ENCODE measurements around the gene TUBB4B. TPM values are rescaled to one million over a fixed set of nuclear protein-coding genes. Genes with fewer than 3 reads are reported as not detected.

Gene TUBB4B
- total and polyA plus RNA-seq, 2 experiments from 2014 or later = 334 to 389 TPM

DNA sequence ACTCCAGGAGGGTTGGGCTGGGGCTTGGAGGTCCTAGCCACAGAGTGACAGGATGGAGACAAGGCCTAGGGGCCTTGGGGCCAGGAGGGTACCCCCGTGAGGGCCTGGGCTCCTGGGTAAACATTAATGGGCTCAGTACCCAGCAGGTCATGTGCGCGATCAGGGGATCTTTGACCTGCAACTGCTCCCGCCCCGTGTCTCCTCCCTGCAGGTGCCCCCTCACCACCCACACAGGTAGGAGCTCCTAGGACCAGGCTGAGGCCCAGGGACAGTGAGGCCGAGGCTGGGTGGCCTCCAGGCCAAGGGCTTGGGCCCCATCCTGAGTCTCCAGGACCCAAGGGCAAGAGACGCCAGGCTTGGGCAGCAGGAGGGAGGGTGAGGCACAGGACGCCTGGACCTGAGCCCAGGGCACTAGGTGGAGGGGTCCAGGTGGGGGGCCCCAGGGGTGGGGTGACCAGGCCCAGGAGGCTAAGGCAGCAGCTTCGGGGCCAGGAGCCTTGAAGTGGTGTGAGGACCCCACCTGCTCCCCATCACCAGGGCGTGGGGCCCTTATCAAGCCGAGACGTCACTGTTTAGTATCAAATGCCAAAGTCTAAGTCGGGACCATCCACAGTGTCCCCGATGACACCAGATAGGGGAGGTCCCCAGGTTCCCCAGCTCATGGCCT is 10.2 kb upstream of the TUBB4B start, which contains the start of gene SLC34A3:
SLC34A3 (plus strand) TSS at position 197 of the 667 bp plus-strand sequence. CDS start 802 bp downstream, outside the sequence.
- H3K27ac ChIP-seq (ENCODE audit: low read depth) = no peak within 1 kb of the TSS
- peaks cover 7% of the 10 kb centered on the region; the same call in 2 of the 3 replicates for H3K4me1 Mint-ChIP-seq
- H3F3A ChIP-seq (replicated peaks; ENCODE audit: low read depth) = no peaks in the 10 kb centered on the region
- no peaks in the 10 kb centered on the region for H3K4me1 ChIP-seq (ENCODE audit: insufficient read depth)
- H2AFZ ChIP-seq = no peak within 1 kb of the TSS
- H3K9me3 Mint-ChIP-seq = no peaks in the 10 kb centered on the region
- ATAC-seq (no peak), DNase-seq (ENCODE audit: low spot score) (no peak)
- no peaks in the 10 kb centered on the region for H3K27me3 ChIP-seq (ENCODE audit: insufficient read depth)
- H3K4me3 Mint-ChIP-seq = no peak within 1 kb of the TSS
- no peak for TF ChIP-seq EZH2phosphoT487 (IDR thresholded peaks at IDR 0.05; ENCODE audit: unreplicated experiment)
- TF ChIP-seq POLR2AphosphoS5 (IDR thresholded peaks at IDR 0.05; ENCODE audit: low read depth) = no peak
- TF ChIP-seq ZNF331 (CRISPR knock-in tag; IDR thresholded peaks at IDR 0.05; ENCODE audit: low read depth) = no peak
- TF ChIP-seq NANOG (IDR thresholded peaks at IDR 0.05; ENCODE audit: borderline replicate concordance) = no peak
- TF ChIP-seq, protein P1, sequence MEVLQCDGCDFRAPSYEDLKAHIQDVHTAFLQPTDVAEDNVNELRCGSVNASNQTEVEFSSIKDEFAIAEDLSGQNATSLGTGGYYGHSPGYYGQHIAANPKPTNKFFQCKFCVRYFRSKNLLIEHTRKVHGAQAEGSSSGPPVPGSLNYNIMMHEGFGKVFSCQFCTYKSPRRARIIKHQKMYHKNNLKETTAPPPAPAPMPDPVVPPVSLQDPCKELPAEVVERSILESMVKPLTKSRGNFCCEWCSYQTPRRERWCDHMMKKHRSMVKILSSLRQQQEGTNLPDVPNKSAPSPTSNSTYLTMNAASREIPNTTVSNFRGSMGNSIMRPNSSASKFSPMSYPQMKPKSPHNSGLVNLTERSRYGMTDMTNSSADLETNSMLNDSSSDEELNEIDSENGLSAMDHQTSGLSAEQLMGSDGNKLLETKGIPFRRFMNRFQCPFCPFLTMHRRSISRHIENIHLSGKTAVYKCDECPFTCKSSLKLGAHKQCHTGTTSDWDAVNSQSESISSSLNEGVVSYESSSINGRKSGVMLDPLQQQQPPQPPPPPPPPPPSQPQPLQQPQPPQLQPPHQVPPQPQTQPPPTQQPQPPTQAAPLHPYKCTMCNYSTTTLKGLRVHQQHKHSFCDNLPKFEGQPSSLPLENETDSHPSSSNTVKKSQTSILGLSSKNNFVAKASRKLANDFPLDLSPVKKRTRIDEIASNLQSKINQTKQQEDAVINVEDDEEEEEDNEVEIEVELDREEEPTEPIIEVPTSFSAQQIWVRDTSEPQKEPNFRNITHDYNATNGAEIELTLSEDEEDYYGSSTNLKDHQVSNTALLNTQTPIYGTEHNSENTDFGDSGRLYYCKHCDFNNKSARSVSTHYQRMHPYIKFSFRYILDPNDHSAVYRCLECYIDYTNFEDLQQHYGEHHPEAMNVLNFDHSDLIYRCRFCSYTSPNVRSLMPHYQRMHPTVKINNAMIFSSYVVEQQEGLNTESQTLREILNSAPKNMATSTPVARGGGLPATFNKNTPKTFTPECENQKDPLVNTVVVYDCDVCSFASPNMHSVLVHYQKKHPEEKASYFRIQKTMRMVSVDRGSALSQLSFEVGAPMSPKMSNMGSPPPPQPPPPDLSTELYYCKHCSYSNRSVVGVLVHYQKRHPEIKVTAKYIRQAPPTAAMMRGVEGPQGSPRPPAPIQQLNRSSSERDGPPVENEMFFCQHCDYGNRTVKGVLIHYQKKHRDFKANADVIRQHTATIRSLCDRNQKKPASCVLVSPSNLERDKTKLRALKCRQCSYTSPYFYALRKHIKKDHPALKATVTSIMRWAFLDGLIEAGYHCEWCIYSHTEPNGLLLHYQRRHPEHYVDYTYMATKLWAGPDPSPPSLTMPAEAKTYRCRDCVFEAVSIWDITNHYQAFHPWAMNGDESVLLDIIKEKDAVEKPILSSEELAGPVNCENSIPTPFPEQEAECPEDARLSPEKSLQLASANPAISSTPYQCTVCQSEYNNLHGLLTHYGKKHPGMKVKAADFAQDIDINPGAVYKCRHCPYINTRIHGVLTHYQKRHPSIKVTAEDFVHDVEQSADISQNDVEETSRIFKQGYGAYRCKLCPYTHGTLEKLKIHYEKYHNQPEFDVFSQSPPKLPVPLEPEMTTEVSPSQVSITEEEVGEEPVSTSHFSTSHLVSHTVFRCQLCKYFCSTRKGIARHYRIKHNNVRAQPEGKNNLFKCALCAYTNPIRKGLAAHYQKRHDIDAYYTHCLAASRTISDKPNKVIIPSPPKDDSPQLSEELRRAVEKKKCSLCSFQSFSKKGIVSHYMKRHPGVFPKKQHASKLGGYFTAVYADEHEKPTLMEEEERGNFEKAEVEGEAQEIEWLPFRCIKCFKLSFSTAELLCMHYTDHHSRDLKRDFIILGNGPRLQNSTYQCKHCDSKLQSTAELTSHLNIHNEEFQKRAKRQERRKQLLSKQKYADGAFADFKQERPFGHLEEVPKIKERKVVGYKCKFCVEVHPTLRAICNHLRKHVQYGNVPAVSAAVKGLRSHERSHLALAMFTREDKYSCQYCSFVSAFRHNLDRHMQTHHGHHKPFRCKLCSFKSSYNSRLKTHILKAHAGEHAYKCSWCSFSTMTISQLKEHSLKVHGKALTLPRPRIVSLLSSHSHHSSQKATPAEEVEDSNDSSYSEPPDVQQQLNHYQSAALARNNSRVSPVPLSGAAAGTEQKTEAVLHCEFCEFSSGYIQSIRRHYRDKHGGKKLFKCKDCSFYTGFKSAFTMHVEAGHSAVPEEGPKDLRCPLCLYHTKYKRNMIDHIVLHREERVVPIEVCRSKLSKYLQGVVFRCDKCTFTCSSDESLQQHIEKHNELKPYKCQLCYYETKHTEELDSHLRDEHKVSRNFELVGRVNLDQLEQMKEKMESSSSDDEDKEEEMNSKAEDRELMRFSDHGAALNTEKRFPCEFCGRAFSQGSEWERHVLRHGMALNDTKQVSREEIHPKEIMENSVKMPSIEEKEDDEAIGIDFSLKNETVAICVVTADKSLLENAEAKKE (CRISPR knock-in tag; IDR thresholded peaks at IDR 0.05) = no peak
- TF ChIP-seq, protein P2, sequence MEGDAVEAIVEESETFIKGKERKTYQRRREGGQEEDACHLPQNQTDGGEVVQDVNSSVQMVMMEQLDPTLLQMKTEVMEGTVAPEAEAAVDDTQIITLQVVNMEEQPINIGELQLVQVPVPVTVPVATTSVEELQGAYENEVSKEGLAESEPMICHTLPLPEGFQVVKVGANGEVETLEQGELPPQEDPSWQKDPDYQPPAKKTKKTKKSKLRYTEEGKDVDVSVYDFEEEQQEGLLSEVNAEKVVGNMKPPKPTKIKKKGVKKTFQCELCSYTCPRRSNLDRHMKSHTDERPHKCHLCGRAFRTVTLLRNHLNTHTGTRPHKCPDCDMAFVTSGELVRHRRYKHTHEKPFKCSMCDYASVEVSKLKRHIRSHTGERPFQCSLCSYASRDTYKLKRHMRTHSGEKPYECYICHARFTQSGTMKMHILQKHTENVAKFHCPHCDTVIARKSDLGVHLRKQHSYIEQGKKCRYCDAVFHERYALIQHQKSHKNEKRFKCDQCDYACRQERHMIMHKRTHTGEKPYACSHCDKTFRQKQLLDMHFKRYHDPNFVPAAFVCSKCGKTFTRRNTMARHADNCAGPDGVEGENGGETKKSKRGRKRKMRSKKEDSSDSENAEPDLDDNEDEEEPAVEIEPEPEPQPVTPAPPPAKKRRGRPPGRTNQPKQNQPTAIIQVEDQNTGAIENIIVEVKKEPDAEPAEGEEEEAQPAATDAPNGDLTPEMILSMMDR (conservative IDR thresholded peaks at IDR 0.05; ENCODE audit: low read depth in 2 of 2) = no peak
- no peak for TF ChIP-seq ZNF114 (CRISPR knock-in tag; IDR thresholded peaks at IDR 0.05)
- TF ChIP-seq, protein P3, sequence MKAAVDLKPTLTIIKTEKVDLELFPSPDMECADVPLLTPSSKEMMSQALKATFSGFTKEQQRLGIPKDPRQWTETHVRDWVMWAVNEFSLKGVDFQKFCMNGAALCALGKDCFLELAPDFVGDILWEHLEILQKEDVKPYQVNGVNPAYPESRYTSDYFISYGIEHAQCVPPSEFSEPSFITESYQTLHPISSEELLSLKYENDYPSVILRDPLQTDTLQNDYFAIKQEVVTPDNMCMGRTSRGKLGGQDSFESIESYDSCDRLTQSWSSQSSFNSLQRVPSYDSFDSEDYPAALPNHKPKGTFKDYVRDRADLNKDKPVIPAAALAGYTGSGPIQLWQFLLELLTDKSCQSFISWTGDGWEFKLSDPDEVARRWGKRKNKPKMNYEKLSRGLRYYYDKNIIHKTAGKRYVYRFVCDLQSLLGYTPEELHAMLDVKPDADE (IDR thresholded peaks at IDR 0.05) = no peak
- TF ChIP-seq EZH2 (IDR thresholded peaks at IDR 0.05; ENCODE audit: low read depth, unreplicated experiment) = no peak
- TF ChIP-seq, protein P4, sequence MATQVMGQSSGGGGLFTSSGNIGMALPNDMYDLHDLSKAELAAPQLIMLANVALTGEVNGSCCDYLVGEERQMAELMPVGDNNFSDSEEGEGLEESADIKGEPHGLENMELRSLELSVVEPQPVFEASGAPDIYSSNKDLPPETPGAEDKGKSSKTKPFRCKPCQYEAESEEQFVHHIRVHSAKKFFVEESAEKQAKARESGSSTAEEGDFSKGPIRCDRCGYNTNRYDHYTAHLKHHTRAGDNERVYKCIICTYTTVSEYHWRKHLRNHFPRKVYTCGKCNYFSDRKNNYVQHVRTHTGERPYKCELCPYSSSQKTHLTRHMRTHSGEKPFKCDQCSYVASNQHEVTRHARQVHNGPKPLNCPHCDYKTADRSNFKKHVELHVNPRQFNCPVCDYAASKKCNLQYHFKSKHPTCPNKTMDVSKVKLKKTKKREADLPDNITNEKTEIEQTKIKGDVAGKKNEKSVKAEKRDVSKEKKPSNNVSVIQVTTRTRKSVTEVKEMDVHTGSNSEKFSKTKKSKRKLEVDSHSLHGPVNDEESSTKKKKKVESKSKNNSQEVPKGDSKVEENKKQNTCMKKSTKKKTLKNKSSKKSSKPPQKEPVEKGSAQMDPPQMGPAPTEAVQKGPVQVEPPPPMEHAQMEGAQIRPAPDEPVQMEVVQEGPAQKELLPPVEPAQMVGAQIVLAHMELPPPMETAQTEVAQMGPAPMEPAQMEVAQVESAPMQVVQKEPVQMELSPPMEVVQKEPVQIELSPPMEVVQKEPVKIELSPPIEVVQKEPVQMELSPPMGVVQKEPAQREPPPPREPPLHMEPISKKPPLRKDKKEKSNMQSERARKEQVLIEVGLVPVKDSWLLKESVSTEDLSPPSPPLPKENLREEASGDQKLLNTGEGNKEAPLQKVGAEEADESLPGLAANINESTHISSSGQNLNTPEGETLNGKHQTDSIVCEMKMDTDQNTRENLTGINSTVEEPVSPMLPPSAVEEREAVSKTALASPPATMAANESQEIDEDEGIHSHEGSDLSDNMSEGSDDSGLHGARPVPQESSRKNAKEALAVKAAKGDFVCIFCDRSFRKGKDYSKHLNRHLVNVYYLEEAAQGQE (IDR thresholded peaks at IDR 0.05; ENCODE audit: unreplicated experiment) = no peak
- no peak for TF ChIP-seq JUNB (IDR thresholded peaks at IDR 0.05; ENCODE audit: unreplicated experiment)
- no peak for TF ChIP-seq STAT1 (IDR thresholded peaks at IDR 0.05; ENCODE audit: unreplicated experiment)
- no peak for TF ChIP-seq CREB1 (CRISPR knock-in tag; IDR thresholded peaks at IDR 0.05; ENCODE audit: low read depth)
- peaks cover 5% of the 10 kb centered on the region for H3K27me3 Mint-ChIP-seq (ENCODE audit: insufficient read depth, low read depth, poor library complexity)
- no peak within 1 kb of the TSS for H3K4me3 ChIP-seq
- H4K20me1 ChIP-seq (replicated peaks; ENCODE audit: insufficient read depth) = no peaks in the 10 kb centered on the region
- no peak within 1 kb of the TSS for H3K27ac Mint-ChIP-seq
- no peaks in the 10 kb centered on the region for H3K79me2 ChIP-seq (replicated peaks; ENCODE audit: insufficient read depth)
- H3K36me3 ChIP-seq (ENCODE audit: insufficient read depth) = no peaks in the 10 kb centered on the region
- no peak within 1 kb of the TSS for H3K4me2 ChIP-seq
- H3K36me3 Mint-ChIP-seq (ENCODE audit: low read depth) = no peaks in the 10 kb centered on the region
- H3K9me2 ChIP-seq (ENCODE audit: insufficient read depth) = no peaks in the 10 kb centered on the region

Measured in GM23338 (cell line).